HCT116 (cell line): Measurements from ENCODE around the gene HJURP.

Source experiments
- CTCF ChIP-seq, 3 experiments: fragments of 200-600 bp in 1 of 3; sonication (generic) in 1 of 3; IDR thresholded peaks in 2 of 3; conservative IDR thresholded peaks in 1 of 3; 2 replicates each; pipeline ENCODE4 v1.5.1; 2012 to 2017; ENCODE audit warnings: low read depth in 2 of 3, low read length in 2 of 3, antibody characterized with exemption in 1 of 3, borderline replicate concordance in 1 of 3, control low read depth in 1 of 3, mild to moderate bottlenecking in 1 of 3, mixed read lengths in 1 of 3, mixed run types in 1 of 3, moderate library complexity in 1 of 3; ENCODE audit not compliant: insufficient read depth in 1 of 3
- EGR1 ChIP-seq: IDR thresholded peaks from 2 replicates; pipeline ENCODE4 v1.6.1; 2012; ENCODE audit warnings: low read depth
- EZH2 ChIP-seq: fragments of 200-600 bp; sonication (generic); IDR thresholded peaks from 2 replicates; pipeline ENCODE4 v1.6.1; 2017; ENCODE audit warnings: antibody characterized with exemption, mixed run types
- EZH2phosphoT487 ChIP-seq: fragments of 200-600 bp; IDR thresholded peaks from 2 replicates; pipeline ENCODE4 v1.6.1; 2018; ENCODE audit warnings: antibody characterized with exemption, borderline replicate concordance
- POLR2A ChIP-seq: IDR thresholded peaks from 2 replicates; pipeline ENCODE4 v1.7.0; 2011; ENCODE audit warnings: borderline replicate concordance; ENCODE audit not compliant: insufficient read depth, insufficient read length; ENCODE audit errors: extremely low read depth
- RAD21 ChIP-seq: IDR thresholded peaks from 2 replicates; pipeline ENCODE4 v1.6.1; 2012; ENCODE audit warnings: low read depth, mild to moderate bottlenecking
- REST ChIP-seq: IDR thresholded peaks from 2 replicates; pipeline ENCODE4 v1.6.1; 2012; ENCODE audit warnings: low read depth
- SP1 ChIP-seq: IDR thresholded peaks from 2 replicates; pipeline ENCODE4 v1.6.1; 2012; ENCODE audit warnings: low read depth
- SRF ChIP-seq: IDR thresholded peaks from 2 replicates; pipeline ENCODE4 v1.6.1; 2012; ENCODE audit warnings: low read depth

GRCh38 chr2:233798335-233799086, 55.8 kb downstream of the HJURP start:
- TF ChIP-seq POLR2A (no peak), CTCF (IDR thresholded peaks at IDR 0.05 in 2 of 3, conservative IDR thresholded peaks at IDR 0.05 in 1 of 3; ENCODE audit: borderline replicate concordance in 1 of 3, insufficient read depth in 1 of 3, low read depth in 2 of 3, low read length in 2 of 3) (no peak), EZH2 (no peak), SP1 (no peak), EGR1 (no peak), EZH2phosphoT487 (no peak), REST (no peak), RAD21 (no peak), SRF (no peak)
